ENCODE measurements around the gene SLC22A1.

DNA sequence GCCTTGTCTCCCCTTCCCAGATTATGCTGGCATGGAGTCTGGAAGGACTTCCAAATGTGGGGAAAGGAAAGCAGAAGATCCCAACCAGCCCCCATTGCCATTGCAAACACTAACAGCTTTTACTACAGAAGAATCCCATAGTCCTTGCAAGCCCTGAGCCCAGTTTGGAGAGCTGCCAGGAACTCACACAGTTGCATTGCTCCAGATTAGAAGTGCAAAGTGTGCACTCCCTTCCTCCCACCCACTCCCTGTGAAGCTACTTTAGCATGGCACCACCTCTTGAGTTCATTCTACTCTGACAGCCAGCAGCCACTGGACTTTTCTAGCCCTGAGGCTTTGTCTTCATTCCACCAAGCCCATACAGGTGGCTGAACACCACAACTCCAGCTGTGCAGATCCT lies 69.4 kb downstream of the SLC22A1 start:
- no peak for TF ChIP-seq CTCF (IDR thresholded peaks at IDR 0.05)
- no peak for TF ChIP-seq POLR2AphosphoS5 (IDR thresholded peaks at IDR 0.05; ENCODE audit: low read depth, low read length)
- TF ChIP-seq SIN3A (IDR thresholded peaks at IDR 0.05; ENCODE audit: borderline replicate concordance, insufficient read depth, low read depth, low read length), result no peak

Data from Panc1 (cell line).